IMR-90 (cell line): ENCODE data around the gene ESRP2.

Source experiments
- CTCF ChIP-seq: conservative IDR thresholded peaks from 2 replicates; pipeline ENCODE4 v1.5.1; 2012; ENCODE audit warnings: mild to moderate bottlenecking, low read depth, low read length, improper control_type of control experiment
- FOS ChIP-seq: fragments of 150-350 bp; IDR thresholded peaks from 2 replicates; pipeline ENCODE4 v1.6.1; 2016; ENCODE audit warnings: low read depth, low read length
- POLR2A ChIP-seq: IDR thresholded peaks from 2 replicates; pipeline ENCODE4 v1.6.1; 2012; ENCODE audit warnings: mild to moderate bottlenecking, low read depth, low read length
- RFX5 ChIP-seq: IDR thresholded peaks from 2 replicates; pipeline ENCODE4 v1.8.0; 2012; ENCODE audit warnings: low read depth, mild to moderate bottlenecking, low read length, moderate library complexity
- SMC3 ChIP-seq: fragments of 150-350 bp; IDR thresholded peaks from 2 replicates; pipeline ENCODE4 v1.6.1; 2016; ENCODE audit warnings: low read depth, mild to moderate bottlenecking, antibody characterized with exemption, low read length, moderate library complexity

- TF ChIP-seq CTCF (no peak), FOS (no peak), SMC3 (no peak), POLR2A (no peak), RFX5 (no peak)
Observed at GRCh38 chr16:68281368-68282063, 45.6 kb upstream of the ESRP2 start.
